GM21381 (cell line): ENCODE results near the gene TMEM109.
A peak's percentile ranks its signal among the peaks of the same experiment; 100 is the strongest.
"Not testable (repeated sequence)": the region's sequence is repeated elsewhere in the genome, so short reads cannot be mapped to it uniquely, and the experiment has no call there.

ENCODE experiments used
- ATAC-seq: cut with Tn5 transposase; IDR thresholded peaks from one replicate; pipeline ENCODE4 v1.9.1; 2021; ENCODE audit warnings: mild to moderate bottlenecking, moderate library complexity; ENCODE audit not compliant: unreplicated experiment

TMEM109 gene

DNA sequence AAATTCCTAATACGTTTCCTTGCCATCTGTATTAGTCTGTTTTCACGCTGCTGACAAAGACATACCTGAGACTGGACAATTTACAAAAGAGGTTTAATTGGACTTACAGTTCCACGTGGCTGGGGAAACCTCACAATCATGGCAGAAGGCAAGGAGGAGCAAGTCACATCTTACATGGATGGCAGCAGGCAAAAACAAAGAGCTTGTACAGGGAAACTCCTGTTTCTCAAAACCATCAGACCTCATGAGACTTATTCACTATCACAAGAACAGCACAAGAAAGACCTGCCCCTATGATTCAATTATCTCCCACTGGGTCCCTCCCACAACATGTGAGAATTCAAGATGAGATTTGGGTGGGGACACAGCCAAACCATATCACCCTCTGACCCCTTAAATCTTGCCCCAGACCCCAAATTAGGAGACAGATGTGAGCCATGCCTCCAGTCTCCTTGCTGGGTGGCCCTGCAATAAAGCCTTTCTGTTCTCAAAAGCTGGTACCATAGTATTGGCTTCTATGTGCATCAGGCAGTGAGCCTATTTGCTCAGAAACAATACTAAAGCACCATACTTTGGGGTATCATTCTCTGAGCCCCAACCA is 4.2 kb upstream of the TMEM109 start:
- ATAC-seq = not testable (repeated sequence)

- ATAC-seq = peak; percentile 26
Measured at GRCh38 chr11:60910281-60910687, 3.7 kb upstream of the TMEM109 start.

DNA sequence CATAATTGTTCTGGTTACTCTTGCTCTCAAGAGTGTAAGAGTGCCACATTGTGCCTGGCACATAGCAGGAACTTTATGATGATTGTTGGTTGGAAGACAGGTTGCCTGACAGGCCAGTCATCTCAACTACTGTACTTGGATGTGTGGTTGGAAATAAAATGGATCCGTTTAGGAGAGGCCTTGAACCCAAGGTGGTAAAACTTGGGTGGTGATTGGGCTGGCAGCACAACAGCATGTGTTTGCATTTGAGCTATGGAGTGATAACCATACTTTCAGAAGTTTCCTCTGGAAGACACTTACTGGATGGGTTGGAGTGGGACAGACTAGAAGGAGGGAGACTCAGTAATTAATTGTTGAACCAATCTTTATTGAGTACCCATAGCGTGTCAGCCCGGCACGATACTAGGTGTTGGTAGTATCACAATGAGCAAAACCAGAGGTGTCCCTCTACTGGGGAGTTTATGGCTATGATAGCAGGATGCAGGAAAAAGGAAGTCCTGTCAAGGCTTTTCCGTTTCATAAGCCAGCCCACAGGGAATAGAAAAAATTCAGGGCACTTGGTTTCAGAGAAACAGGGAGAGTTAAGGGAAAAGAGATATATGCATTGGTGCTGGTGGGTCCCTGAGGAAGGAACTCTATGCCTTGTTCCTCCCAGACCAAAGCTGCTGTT is 3.1 kb upstream of the TMEM109 start:
- ATAC-seq = no peak

- ATAC-seq = no peak
Measured at GRCh38 chr11:60912223-60912850, 1.6 kb upstream of the TMEM109 start.

GRCh38 chr11:60912851-60913528 is 968 bp upstream of the TMEM109 start:
- no peak for ATAC-seq

DNA sequence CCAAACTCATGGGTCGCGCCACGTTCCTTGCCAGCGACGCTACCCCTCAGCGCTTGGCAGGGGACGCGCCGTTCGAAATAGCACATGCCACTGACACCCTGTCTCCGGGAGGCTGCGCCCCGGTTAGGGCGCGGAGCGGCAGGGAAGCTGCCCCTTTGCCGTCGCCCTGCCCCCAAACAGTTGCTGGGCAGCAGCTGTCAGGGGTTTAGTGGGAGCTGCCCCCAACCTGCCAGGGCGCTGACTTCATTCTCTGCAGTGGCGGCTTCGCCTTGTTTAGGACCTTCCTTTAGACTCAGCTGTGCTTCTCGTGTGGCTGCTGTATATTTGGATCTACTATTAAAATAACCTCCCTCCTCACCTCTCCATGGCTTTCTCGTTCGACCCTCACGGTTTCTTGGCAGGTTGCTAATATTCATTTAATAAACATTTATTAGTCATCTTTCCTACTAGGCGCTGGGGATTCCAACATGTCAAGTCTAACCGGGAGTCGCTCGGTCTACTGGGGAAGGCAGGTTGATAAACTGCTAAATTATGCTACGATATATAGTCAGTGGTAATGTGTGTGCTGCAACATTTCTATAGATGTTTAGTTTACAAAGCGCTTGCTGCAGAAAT is 782 bp downstream of the TMEM109 start:
- ATAC-seq = peak; percentile 2

GRCh38 chr11:60915248-60915914 is 1.4 kb downstream of the TMEM109 start:
- peak; percentile 51 for ATAC-seq

- ATAC-seq = no peak
Measured at GRCh38 chr11:60916669-60917206, 2.8 kb downstream of the TMEM109 start.

DNA sequence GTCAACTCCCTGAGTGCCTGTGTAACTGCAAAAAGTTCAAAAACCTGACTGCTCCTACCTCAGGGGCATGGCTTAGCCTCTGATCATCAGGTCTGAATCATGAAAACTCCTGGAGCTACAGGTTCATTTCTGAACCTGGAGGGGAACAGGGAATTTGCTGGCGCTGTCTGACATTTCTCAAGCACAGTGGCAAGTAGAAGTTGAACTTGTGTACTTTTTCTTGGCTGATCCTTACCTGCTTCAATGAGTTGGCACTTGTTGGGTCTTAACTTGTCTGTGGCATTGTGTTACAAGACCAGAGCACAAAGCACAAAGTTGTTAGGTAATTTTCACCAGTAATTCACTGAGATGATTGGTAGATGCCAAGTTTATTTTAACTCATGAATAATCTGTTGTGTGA is 3.3 kb downstream of the TMEM109 start:
- ATAC-seq = no peak

GRCh38 chr11:60918251-60918938 is 4.4 kb downstream of the TMEM109 start:
- no peak for ATAC-seq

- no peak for ATAC-seq
Measured at GRCh38 chr11:60918939-60919265, 4.9 kb downstream of the TMEM109 start.

DNA sequence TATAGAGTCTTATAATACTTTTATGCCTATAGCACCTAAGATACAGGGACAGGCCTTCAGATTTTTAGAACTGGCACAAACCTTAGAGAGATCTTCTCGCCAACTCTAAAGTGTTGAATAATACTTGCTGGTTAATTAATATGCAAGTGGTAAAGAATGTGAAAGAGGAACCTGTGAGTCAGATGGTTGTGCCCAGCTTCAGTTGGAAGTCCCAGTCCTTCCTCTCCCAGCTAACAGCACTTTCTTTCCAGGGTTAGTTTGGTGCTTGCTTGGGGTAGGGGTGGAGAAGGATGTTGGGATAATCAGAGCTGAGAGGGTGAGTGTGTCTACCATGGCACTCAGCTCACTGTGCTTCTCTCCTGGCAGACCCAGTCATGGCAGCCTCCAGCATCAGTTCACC is 5.4 kb downstream of the TMEM109 start:
- ATAC-seq = no peak

- no peak for ATAC-seq
Measured at GRCh38 chr11:60919956-60920355, 6.0 kb downstream of the TMEM109 start.

DNA sequence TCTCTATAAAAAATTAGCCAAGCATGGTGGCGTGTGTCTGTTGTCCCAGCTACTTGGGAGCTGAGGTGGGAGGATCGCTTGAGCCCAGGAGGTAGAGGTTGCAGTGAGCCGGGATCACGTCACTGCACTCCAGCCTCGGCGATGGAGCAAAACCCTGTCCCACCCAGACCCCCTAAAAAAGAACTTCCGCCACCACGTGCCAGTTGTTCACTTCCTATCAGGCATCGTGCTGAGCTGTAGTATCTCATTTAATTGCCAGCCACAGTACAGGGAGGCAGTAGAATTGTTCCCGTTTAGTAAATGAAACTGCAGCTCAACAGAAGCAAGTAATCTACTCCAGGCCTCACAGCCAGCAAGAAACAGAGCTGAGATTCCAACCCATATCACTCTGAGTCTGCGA is 7.3 kb downstream of the TMEM109 start:
- ATAC-seq = no peak

DNA sequence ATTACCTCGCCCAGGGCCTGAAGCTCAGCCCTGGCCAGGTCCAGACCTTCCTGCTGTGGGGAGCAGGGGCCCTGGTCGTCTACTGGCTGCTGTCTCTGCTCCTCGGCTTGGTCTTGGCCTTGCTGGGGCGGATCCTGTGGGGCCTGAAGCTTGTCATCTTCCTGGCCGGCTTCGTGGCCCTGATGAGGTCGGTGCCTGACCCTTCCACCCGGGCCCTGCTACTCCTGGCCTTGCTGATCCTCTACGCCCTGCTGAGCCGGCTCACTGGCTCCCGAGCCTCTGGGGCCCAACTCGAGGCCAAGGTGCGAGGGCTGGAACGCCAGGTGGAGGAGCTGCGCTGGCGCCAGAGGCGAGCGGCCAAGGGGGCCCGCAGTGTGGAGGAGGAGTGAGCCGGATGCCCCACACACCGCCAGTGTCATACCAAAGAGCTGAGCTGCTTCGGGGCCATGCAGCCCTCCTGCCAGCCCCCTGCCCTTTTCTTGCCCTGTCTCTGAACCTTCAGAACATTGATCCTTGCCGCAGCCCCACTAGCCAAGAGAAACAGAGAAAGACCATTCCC is 7.9 kb downstream of the TMEM109 start:
- no peak for ATAC-seq

DNA sequence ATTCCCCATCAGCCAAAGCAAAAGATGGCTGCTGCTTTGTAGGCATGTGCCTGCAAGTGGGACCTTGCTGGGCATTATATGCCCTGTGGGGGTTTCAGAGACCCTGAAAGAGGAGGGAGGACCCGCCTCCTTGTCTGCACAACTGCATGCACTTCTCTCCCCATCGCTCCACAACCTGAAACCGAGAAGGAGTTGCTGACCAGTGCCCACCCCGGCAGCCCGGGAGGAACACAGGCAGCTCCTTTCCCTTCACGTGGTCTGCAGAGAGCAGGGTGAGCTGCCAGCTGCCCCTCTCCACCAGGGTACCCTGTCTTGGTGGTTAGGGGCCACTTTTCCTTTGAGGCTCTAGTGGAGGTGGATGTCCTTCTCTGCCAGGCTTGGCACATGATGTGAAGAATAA is 8.9 kb downstream of the TMEM109 start:
- no peak for ATAC-seq

- ATAC-seq = no peak
Measured at GRCh38 chr11:60923326-60923725, 9.4 kb downstream of the TMEM109 start.

- no peak for ATAC-seq
Measured at GRCh38 chr11:60923800-60924109, 9.8 kb downstream of the TMEM109 start.

- no peak for ATAC-seq
Measured at GRCh38 chr11:60924110-60924905, 10.3 kb downstream of the TMEM109 start, which contains the start of gene TMEM132A. TSS of gene TMEM132A (plus strand) at chr11:60924460. CDS start at chr11:60924634, 174 bp downstream.
